Vagina (tissue), 2 donors: ENCODE data around the gene FERMT2.

ENCODE experiments used
- CTCF ChIP-seq, 3 experiments: fragments of 450-650 bp in 2 of 3; fragments of 200-600 bp in 1 of 3; sonication (generic) in 1 of 3; IDR thresholded peaks; one replicate each; pipeline ENCODE4 v1.5.1; 2017 to 2019; ENCODE audit warnings: antibody characterized with exemption in 3 of 3, mild to moderate bottlenecking in 2 of 3, moderate library complexity in 2 of 3
- POLR2A ChIP-seq, 2 donors: fragments of 450-650 bp; IDR thresholded peaks; one replicate each; pipeline ENCODE4 v1.6.1; 2017; ENCODE audit warnings: antibody characterized with exemption in 2 of 2, mild to moderate bottlenecking in 2 of 2, moderate library complexity in 2 of 2
- POLR2AphosphoS5 ChIP-seq, 2 donors: sonication (generic); formaldehyde crosslinking; IDR thresholded peaks; one replicate each; pipeline ENCODE4 v1.9.0; 2017; ENCODE audit warnings: antibody characterized with exemption in 2 of 2, mild to moderate bottlenecking in 2 of 2, low read depth in 1 of 2; ENCODE audit not compliant: insufficient read depth in 1 of 2

- TF ChIP-seq POLR2AphosphoS5 (IDR thresholded peaks at IDR 0.05; ENCODE audit: insufficient read depth in 1 of 2, low read depth in 1 of 2) (no peak), CTCF (IDR thresholded peaks at IDR 0.05) (no peak), POLR2A (IDR thresholded peaks at IDR 0.05) (no peak)
Measured at GRCh38 chr14:52879958-52880357, 70.9 kb downstream of the FERMT2 start.
